Measurements from ENCODE around the gene MYCBP. TPM values are rescaled to one million over a fixed set of nuclear protein-coding genes. Genes with fewer than 3 reads are reported as not detected.
A peak's percentile ranks its signal among the peaks of the same experiment; 100 is the strongest.

Gene MYCBP
- total RNA-seq, 1 experiment from 2014 or later, result 33.1 TPM

- Histone ChIP-seq H3K79me1 (ENCODE audit: insufficient read depth, low read depth, low read length, poor library complexity, severe bottlenecking) (peaks cover 4% of the 10 kb centered on the region), H2AFZ (ENCODE audit: low read length) (no peak within 1 kb of the TSS), H2BK5ac (ENCODE audit: insufficient read length, low read length) (no peak within 1 kb of the TSS), H3K9me3 (ENCODE audit: control insufficient read depth, low read depth, low read length) (no peaks in the 10 kb centered on the region), H2BK20ac (ENCODE audit: low read depth, low read length, poor library complexity, severe bottlenecking) (no peak within 1 kb of the TSS), H3K4me1 (ENCODE audit: insufficient read depth, low read length) (no peaks in the 10 kb centered on the region), H3T11ph (ENCODE audit: low read length) (no peak within 1 kb of the TSS), H3K4me2 (ENCODE audit: insufficient read depth, insufficient read length, low read length) (peak within 1 kb of the TSS; percentile 99), H3K27ac (ENCODE audit: insufficient read length, low read depth, low read length) (no peak within 1 kb of the TSS), H4K5ac (ENCODE audit: insufficient read length, low read depth, low read length) (no peak within 1 kb of the TSS), H2AK5ac (ENCODE audit: insufficient read length, low read length) (no peak within 1 kb of the TSS), H3K14ac (ENCODE audit: insufficient read depth, low read length) (no peak within 1 kb of the TSS; the same call in 1 of the 2 replicates), H3K23ac (ENCODE audit: insufficient read length, low read depth, low read length) (no peak within 1 kb of the TSS), H4K91ac (ENCODE audit: insufficient read length, low read depth, low read length) (no peak within 1 kb of the TSS), H3K4ac (ENCODE audit: low read depth, low read length) (no peak within 1 kb of the TSS), H4K8ac (replicated peaks; ENCODE audit: insufficient read length, low read depth, low read length) (no peak within 1 kb of the TSS), H3K9ac (ENCODE audit: extremely low read depth, insufficient read length, low read length) (peak within 1 kb of the TSS; percentile 85), H2BK120ac (ENCODE audit: low read depth, low read length, poor library complexity, severe bottlenecking) (no peak within 1 kb of the TSS), H2BK15ac (ENCODE audit: low read depth, low read length) (no peak within 1 kb of the TSS), H3K23me2 (ENCODE audit: insufficient read length, low read depth, low read length, poor library complexity, severe bottlenecking) (peaks cover 9% of the 10 kb centered on the region), H2BK12ac (ENCODE audit: insufficient read length, low read depth, low read length) (no peak within 1 kb of the TSS), H3K18ac (ENCODE audit: insufficient read length, low read depth, low read length) (no peak within 1 kb of the TSS), H3K56ac (ENCODE audit: insufficient read length, low read depth, low read length) (no peak within 1 kb of the TSS), H3K79me2 (ENCODE audit: insufficient read depth, low read length) (peaks cover 2% of the 10 kb centered on the region; the same call in 1 of the 2 replicates), H4K20me1 (ENCODE audit: control insufficient read depth, insufficient read depth, insufficient read length) (no peaks in the 10 kb centered on the region), H3K27me3 (ENCODE audit: insufficient read depth, low read length) (no peaks in the 10 kb centered on the region)
- DNase-seq, result peak; percentile 99
- WGBS (ENCODE audit: extremely low coverage, insufficient read length, low lambda C conversion rate), result no CpG with 5 or more reads among the region's 70 CpGs
- peak within 1 kb of the TSS; percentile 12 to 96 (median 92); a peak in 6 of 7 replicates for H3K27ac Mint-ChIP-seq
- H3K27me3 Mint-ChIP-seq (ENCODE audit: low read depth), result no peaks in the 10 kb centered on the region
- no peaks in the 10 kb centered on the region for H3K9me3 Mint-ChIP-seq
- H3K4me3 Mint-ChIP-seq, result peak within 1 kb of the TSS; percentile 92 to 96
- H3K36me3 Mint-ChIP-seq (ENCODE audit: insufficient read depth in 1 of 3, low read depth in 3 of 3), result peaks cover 8 to 19% (median 15%) of the 10 kb centered on the region in 3 experiments; a peak in 6 of 7 replicates
- peaks cover 5 to 17% of the 10 kb centered on the region in 2 experiments for H3K4me1 Mint-ChIP-seq
- no peak for TF ChIP-seq CTCF (conservative IDR thresholded peaks at IDR 0.05)
These were observed 13.3 kb downstream of the MYCBP start, which contains the start of gene RRAGC for GRCh38 chr1:38859561-38860453. TSS of gene RRAGC (minus strand) at chr1:38859772. CDS start at chr1:38859646, 126 bp downstream.
